D341Med (cell line): ENCODE data around the gene DDX27.
A peak's percentile ranks its signal among the peaks of the same experiment; 100 is the strongest.
"Not testable (repeated sequence)": the region's sequence is repeated elsewhere in the genome, so short reads cannot be mapped to it uniquely, and the experiment has no call there.

Experiments used
- DNase-seq: peaks from one replicate; pipeline ENCODE4 v3.0.0; 2012; ENCODE audit warnings: low spot score

Gene DDX27

GRCh38 chr20:49219091-49219923, at the start of gene DDX27:
TSS of gene DDX27 (plus strand) at chr20:49219416. CDS start at chr20:49219449, 33 bp downstream.
- DNase-seq: peak; percentile 96

- no peak for DNase-seq
Measured at GRCh38 chr20:49169547-49169946, 49.7 kb upstream of the DDX27 start.

GRCh38 chr20:49170714-49171113, 48.5 kb upstream of the DDX27 start:
- DNase-seq: no peak

GRCh38 chr20:49171909-49172308, 47.3 kb upstream of the DDX27 start:
- DNase-seq: no peak

GRCh38 chr20:49172413-49172812, 46.8 kb upstream of the DDX27 start:
- DNase-seq: no peak

GRCh38 chr20:49174183-49174582, 45.0 kb upstream of the DDX27 start:
- DNase-seq: no peak

DNA sequence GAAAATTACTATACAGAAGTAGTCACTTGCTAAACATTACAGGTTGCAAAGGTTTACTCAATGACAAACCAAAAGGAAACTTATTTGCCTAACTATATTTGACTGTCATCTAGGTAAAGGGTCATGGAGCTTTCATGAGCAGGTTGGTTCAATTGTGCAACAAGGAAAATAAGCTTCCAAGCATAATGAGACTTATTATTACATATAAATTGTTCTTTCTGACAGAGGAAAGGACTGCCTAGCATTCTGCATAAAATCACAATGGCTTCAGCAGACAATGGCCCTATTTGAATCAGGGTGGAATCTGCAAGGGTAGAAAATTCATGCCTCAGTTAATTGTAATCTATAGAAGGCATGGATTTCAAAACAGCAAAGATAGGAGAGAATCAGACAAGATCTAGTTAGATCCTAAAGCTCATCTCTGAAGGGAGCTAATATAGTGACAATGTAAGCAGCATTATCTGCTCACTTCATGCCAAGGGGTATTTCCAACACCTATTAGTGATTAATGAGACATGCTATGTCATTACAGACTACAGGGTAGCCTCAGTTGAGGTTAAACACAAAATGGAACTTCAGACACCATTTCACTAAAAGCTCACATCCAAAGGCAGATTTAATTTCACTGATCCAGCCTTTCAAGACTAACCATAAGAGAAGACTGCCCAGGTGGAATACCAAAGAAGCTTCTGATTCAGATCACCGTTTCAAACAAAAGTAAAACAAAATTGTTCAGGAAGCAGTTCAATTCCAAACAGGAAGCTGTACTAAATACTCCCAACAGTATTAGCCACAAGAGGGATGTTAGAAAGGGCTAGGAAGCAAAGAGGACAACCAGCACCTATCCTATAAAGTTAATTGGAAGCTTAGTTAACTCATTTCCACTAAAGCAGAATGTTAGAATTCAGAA, 39.6 kb upstream of the DDX27 start:
- DNase-seq: no peak

DNA sequence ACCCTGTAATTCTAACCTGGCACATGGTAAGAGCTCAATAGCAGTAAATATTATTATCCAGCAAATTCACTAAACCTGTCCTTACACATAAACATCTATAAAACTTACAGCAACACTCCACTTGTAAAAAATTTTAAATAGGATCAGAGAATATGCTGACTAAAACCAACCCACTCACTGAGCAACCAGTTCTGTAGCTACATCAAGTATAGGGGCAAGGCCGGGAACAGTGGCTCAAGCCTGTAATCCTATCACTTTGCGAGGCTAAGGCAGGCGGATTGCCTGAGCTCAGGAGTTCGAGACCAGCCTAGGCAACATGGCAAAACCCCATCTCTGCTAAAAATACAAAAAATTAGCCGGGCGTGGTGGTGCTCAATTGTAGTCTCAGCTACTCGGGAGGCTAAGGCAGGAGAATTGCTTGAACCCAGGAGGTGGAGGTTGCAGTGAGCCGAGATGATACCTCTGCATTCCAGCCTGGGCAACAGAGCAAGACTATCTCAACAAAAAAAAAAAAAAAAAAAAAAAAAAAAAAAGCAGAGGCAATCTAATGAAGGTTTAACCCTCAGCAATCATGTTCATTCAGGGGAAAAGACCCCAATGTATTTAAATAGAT, 37.8 kb upstream of the DDX27 start:
- no peak for DNase-seq

DNA sequence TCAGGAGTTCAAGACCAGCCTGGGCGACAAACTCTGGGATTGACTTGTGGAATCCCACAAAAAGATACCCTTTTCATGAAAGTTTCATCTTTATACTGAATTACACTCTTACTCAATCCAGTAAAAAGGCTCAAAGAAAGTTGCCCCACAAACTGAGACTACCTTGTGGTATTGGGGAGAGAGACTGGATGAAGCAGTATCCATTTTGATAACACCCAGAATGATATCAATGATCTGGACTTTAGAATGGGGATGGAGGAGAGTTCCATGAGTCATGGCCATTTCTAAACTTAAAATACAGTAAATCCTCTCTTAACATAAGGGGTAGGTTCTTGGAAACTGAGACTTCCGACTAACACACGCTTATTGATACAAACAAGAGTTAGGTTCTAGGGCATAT, 35.8 kb upstream of the DDX27 start:
- DNase-seq: no peak

DNA sequence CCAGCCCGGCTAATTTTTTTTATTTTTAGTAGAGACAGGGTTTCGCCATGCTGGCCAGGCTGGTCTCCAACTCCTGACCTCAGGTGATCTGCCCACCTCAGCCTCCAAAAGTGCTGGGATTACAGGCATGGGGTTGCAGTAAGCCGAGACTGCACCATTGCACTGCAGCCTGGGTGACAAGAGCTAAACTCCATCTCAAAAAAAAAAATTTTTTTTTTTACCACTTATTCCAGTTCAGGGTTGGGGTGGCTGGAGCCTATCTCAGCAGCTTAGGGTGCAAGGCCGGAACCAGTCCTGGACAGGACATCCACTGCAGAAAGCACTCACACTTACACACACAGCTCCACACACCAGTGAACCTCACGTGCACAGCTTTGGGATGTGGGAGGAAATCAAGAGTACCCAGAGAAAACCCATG, 35.1 kb upstream of the DDX27 start:
- not testable (repeated sequence) for DNase-seq

- no peak for DNase-seq
Measured at GRCh38 chr20:49184691-49185070, 34.5 kb upstream of the DDX27 start.

GRCh38 chr20:49185071-49185761, 34.0 kb upstream of the DDX27 start:
- DNase-seq: no peak

DNA sequence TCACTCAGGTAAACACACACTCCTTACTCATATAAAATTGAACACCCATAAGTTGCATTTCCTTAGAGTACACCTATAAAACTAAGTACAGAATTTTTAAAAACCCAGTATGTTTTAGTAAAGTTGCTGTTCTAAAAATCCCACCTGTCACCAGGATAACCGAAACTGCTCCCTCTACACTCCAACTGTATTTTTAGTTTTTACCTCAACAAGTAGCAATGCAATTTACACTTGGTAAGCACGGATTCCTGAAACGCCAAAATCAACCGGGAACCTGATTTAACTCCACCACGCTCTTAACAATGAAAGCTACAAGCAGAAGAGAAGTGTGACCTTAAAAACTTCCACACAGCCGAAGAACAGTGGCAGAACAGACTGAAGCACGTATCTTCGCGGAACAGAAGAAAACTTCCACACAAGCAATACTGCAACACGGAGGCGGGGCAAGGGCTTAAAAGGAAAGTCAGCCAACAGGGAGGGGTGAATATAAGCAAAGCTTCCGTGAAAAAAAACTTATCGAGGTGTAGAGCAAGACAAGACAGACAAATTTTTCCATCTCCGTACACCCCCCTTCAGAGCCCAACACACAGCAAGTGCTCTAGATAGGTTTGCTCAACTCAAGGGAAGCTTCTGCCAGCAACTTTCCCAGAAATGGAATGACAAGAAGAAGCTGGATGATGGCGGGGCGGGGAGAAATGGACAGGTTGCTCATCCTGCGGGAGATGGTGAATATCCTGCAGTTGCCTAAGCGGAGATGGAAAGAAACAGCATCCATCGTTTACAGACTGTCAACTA, 32.5 kb upstream of the DDX27 start:
- peak; percentile 37 for DNase-seq

- peak; percentile 30 for DNase-seq
Measured at GRCh38 chr20:49187330-49187850, 31.8 kb upstream of the DDX27 start.

DNA sequence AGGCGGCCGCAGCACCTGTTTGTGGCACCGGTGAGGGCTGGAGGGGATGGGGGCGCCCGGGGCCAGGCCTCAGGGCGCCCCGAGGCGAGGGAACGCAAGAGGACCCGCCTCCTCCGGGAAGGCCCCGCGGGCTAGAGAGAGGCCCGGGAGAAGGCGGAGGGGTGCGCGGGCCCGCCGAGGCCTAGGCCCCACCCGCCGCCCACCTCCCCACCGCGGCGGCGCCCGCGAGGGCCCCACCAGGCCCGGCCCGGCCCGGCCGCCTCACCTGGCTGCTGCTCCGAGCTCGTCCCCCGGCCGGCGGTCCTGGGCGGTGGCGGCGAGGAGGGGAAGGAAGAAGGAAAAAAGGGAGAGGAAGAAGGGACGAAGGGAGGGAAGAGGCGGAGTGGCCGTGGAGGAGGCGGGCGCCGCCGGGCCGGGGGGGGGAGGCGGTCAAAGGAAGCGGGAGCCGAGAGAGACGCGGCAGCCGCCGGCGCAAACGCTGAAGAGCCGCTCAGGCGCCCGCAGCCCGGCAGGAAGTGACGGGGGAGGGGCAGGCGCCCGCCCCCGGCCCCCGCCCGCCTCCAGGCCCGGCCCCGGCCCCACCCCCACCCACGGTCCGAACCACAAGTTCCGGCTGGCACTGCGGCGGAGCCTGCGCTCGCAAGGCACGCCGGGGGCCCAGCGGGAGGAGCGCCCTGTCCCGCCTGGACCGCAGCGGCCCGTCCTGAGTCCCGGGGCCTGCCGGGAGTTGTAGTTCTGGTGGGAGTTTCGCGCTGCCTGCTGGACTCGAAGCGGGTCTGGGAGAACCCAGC, 31.2 kb upstream of the DDX27 start, which contains the start of gene STAU1:
Gene STAU1 (minus strand): TSS at position 484 of the 791 bp plus-strand sequence. CDS start 22,133 bp downstream, outside the sequence.
- DNase-seq: peak; percentile 99

DNA sequence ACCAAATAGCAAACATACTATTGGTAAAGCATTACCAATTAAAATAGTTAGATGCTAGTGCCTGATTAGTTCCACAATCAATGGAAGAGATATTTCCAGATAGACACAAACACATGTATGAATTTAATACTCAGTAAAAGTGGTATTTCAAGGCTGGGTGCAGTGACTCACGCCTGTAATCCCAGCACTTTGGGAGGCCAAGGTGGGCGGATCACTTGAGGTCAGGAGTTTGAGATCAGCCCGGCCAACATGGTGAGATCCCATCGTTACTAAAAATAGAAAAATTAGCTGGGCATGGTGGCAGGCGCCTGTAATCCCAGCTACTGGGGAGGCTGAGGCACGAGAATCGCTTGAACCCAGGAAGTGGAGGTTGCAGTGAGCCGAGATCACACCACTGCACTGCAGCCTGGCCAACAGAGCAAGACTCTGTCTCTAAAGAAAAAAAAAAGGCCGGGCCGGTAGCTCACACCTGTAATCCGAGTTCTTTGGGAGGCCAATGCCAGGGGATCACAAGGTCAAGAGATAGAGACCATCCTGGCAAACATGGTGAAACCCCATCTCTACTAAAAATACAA, 26.2 kb upstream of the DDX27 start:
- not testable (repeated sequence) for DNase-seq

GRCh38 chr20:49199729-49200293, 19.4 kb upstream of the DDX27 start:
- no peak for DNase-seq

- no peak for DNase-seq
Measured at GRCh38 chr20:49203011-49203410, 16.2 kb upstream of the DDX27 start.

DNA sequence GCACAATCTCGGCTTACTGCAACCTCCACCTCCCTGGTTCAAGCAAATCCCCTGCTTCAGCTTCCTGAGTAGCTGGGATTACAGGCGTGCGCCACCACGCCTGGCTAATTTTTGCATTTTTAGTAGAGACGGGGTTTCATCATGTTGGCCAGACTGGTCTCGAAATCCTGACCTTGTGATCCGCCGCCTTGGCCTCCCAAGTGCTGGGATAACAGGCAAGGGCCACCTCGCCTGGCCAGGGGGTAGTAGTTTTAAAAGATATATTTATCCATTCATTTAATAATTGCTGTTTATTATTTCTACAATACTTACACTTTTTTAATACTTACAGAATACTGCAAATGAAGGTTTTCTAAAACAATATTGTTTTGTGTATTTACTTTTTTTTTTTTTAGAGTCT, 15.5 kb upstream of the DDX27 start:
- no peak for DNase-seq
